Measurements from ENCODE around the gene CDKN1B.

CDKN1B gene

DNA sequence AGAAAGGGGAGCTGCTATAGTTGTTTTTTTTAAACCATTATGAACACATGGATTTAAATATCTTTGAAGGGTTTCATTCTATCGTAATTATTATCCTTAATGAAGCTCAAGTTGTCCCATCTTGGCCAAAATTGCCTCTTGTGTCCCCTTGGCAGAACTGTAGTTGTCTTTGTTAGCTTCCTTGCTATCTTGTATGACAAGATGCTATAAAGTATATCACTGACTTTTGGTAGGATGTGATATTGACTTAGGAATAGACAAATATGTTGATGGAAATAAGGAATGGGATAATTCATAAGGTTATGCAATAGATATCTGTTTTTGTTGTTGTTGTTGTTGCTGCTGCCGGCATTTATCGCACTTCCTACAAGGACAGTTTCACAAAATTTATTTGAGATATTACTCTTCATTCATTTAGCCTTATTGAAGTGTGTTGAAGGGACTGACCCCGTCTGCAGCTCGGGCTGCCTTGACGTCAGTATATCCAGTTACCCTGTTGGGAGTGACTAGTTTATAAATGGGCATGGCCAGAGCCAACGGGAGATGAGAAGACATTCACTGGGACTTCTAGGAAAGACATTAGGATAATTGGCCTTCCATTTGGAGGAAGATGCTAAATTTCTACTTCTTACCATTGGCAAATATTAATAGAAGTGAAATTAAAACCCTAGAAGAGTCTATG lies 42.2 kb downstream of the CDKN1B start:
- H3K4me3 ChIP-seq (replicated peaks; ENCODE audit: low read depth, low read length), result no peak overlapping the region
- DNase-seq (ENCODE audit: extremely low read depth, low read depth), result no peak
- no peak for TF ChIP-seq CTCF (IDR thresholded peaks at IDR 0.05; ENCODE audit: low read depth, low read length, missing control alignments)

GRCh38 chr12:12764824-12765223 lies 47.7 kb downstream of the CDKN1B start:
- TF ChIP-seq CTCF (IDR thresholded peaks at IDR 0.05; ENCODE audit: low read depth, low read length, missing control alignments), result no peak
- no peak for DNase-seq (ENCODE audit: extremely low read depth, low read depth)

DNA sequence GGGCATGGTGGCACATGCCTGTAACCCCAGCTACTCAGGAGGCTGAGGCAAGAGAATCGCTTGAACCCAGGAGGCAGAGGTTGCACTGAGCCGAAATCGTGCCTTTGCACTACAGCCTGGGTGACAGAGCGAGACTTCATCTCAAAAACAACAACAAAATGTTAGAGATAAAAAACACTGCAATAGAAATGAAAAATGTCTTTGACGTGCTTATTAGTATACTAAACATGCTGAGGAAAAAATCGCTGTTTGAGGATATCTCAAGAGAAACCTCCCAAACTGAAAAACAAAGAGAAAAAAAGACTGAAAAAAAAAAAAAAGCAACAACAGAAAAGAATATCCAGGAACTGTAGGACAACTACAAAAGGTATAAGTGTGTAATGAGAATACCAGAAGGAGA lies 53.1 kb downstream of the CDKN1B start:
- no peak for TF ChIP-seq CTCF (IDR thresholded peaks at IDR 0.05; ENCODE audit: low read depth, low read length, missing control alignments)
- H3K4me3 ChIP-seq (replicated peaks; ENCODE audit: low read depth, low read length), result no peak overlapping the region
- DNase-seq (ENCODE audit: extremely low read depth, low read depth), result no peak

More at GRCh38 chr12:12764824-12765223, 47.7 kb downstream of the CDKN1B start:
- H3K4me3 ChIP-seq (replicated peaks; ENCODE audit: low read depth, low read length), result no peak overlapping the region
